IMR-90 (cell line): ENCODE data around the gene CHPF2. TPM values are rescaled to one million over a fixed set of nuclear protein-coding genes. Genes with fewer than 3 reads are reported as not detected.

Experiments used
- ATAC-seq: fragments of 200-7000 bp; cut with Tn5 transposase; 2 replicates; pipeline ENCODE4 v1.9.1; 2020; ENCODE audit warnings: low read depth, mild to moderate bottlenecking, moderate library complexity
- BruUV-seq: library from RNA; stranded (reverse); fragments of 400-500 nt; replicated peaks from 2 replicates; lab custom pipeline; 2021; lab: Mats Ljungman, UMichigan
- CTCF ChIA-PET: fragments of 300-600 bp; formaldehyde crosslinking; extraction: SDS; loops from one replicate; lab custom pipeline; 2021; ENCODE audit warnings: antibody characterized with exemption; lab: Yijun Ruan, JAX
- POLR2A ChIA-PET: fragments of 300-600 bp; sonication (Branson Sonifier 250); formaldehyde crosslinking; loops from one replicate; lab custom pipeline; 2022; ENCODE audit warnings: antibody characterized with exemption; ENCODE audit not compliant: unreplicated experiment; lab: Charles Lee
- DNase-seq: peaks from one replicate; pipeline ENCODE4 v3.0.0; 2013
- H2AFZ ChIP-seq: replicated peaks from 2 replicates; pipeline ENCODE3; 2013; ENCODE audit warnings: low read length, mild to moderate bottlenecking; ENCODE audit not compliant: poor library complexity
- H2AK5ac ChIP-seq: 2 replicates; pipeline ENCODE4 v1.6.1; 2013; ENCODE audit warnings: low read depth, low read length, inconsistent platforms
- H2AK9ac ChIP-seq: replicated peaks from 2 replicates; pipeline ENCODE3; 2013; ENCODE audit warnings: mild to moderate bottlenecking, low read depth, low read length, moderate library complexity; ENCODE audit not compliant: poor library complexity
- H2BK120ac ChIP-seq: 2 replicates; pipeline ENCODE4 v1.6.1; 2013; ENCODE audit warnings: low read depth, low read length, inconsistent platforms
- H2BK15ac ChIP-seq: 3 replicates; pipeline ENCODE4 v1.6.1; 2013; ENCODE audit warnings: low read depth, low read length, inconsistent platforms
- H2BK20ac ChIP-seq: 2 replicates; pipeline ENCODE4 v1.6.1; 2013; ENCODE audit warnings: low read depth, mild to moderate bottlenecking, inconsistent platforms, low read length, moderate library complexity
- H2BK5ac ChIP-seq: 2 replicates; pipeline ENCODE4 v1.6.1; 2013; ENCODE audit warnings: mild to moderate bottlenecking, low read depth, low read length, inconsistent platforms; ENCODE audit not compliant: poor library complexity, severe bottlenecking
- H3K14ac ChIP-seq: replicated peaks from 2 replicates; pipeline ENCODE4 v1.6.1; 2013; ENCODE audit warnings: low read depth, low read length, inconsistent platforms
- H3K18ac ChIP-seq: 2 replicates; pipeline ENCODE4 v1.6.1; 2013; ENCODE audit warnings: low read depth, low read length, control low read depth
- H3K23ac ChIP-seq: 2 replicates; pipeline ENCODE4 v1.6.1; 2013; ENCODE audit warnings: low read depth, low read length, inconsistent platforms
- H3K27ac ChIP-seq: 2 replicates; pipeline ENCODE4 v1.5.1; 2013; ENCODE audit warnings: mild to moderate bottlenecking, control low read depth, low read length; ENCODE audit not compliant: insufficient read depth
- H3K27me3 ChIP-seq: 2 replicates; pipeline ENCODE4 v1.6.1; 2013; ENCODE audit warnings: low read length; ENCODE audit not compliant: control insufficient read depth, insufficient read depth
- H3K36me3 ChIP-seq: 2 replicates; pipeline ENCODE4 v1.6.1; 2013; ENCODE audit warnings: low read length, mixed read lengths; ENCODE audit not compliant: control insufficient read depth, insufficient read depth
- H3K4ac ChIP-seq: 2 replicates; pipeline ENCODE4 v1.6.1; 2013; ENCODE audit warnings: low read depth, low read length, inconsistent platforms
- H3K4me1 ChIP-seq: 2 replicates; pipeline ENCODE4 v1.6.1; 2013; ENCODE audit warnings: low read length, mixed read lengths; ENCODE audit not compliant: control insufficient read depth, insufficient read depth
- H3K4me2 ChIP-seq: 2 replicates; pipeline ENCODE4 v1.6.1; 2013; ENCODE audit warnings: low read depth, mild to moderate bottlenecking, control low read depth, low read length, moderate library complexity
- H3K4me3 ChIP-seq: 2 replicates; pipeline ENCODE4 v1.5.1; 2013; ENCODE audit warnings: low read depth, mild to moderate bottlenecking, control low read depth, low read length, moderate library complexity; ENCODE audit not compliant: insufficient read depth
- H3K56ac ChIP-seq: 2 replicates; pipeline ENCODE4 v1.6.1; 2013; ENCODE audit warnings: low read length, inconsistent platforms; ENCODE audit not compliant: insufficient read depth; ENCODE audit errors: extremely low read depth
- H3K79me1 ChIP-seq, 2 experiments: 2 replicates each; pipeline ENCODE4 v1.6.1; 2013; ENCODE audit warnings: low read length in 2 of 2, inconsistent platforms in 1 of 2, low read depth in 1 of 2
- H3K9ac ChIP-seq: 2 replicates; pipeline ENCODE4 v1.6.1; 2013; ENCODE audit warnings: low read depth, low read length, control low read depth
- H3K9me1 ChIP-seq: 2 replicates; pipeline ENCODE4 v1.6.1; 2013; ENCODE audit warnings: low read length, inconsistent platforms; ENCODE audit not compliant: insufficient read depth
- H3K9me3 ChIP-seq: 2 replicates; pipeline ENCODE4 v1.6.1; 2013; ENCODE audit warnings: low read length; ENCODE audit not compliant: control insufficient read depth, insufficient read depth
- H4K20me1 ChIP-seq: 2 replicates; pipeline ENCODE4 v1.6.1; 2013; ENCODE audit warnings: low read length, inconsistent platforms; ENCODE audit not compliant: insufficient read depth
- H4K5ac ChIP-seq: 2 replicates; pipeline ENCODE4 v1.6.1; 2013; ENCODE audit warnings: mild to moderate bottlenecking, low read depth, low read length, control low read depth
- H4K8ac ChIP-seq, 2 experiments: 2 replicates each; pipeline ENCODE4 v1.6.1; 2013; ENCODE audit warnings: low read depth in 2 of 2, low read length in 2 of 2, control low read depth in 1 of 2, inconsistent platforms in 1 of 2
- H4K91ac ChIP-seq: 2 replicates; pipeline ENCODE4 v1.6.1; 2013; ENCODE audit warnings: low read depth, low read length, inconsistent platforms; ENCODE audit not compliant: insufficient read depth
- BHLHE40 ChIP-seq: fragments of 150-350 bp; IDR thresholded peaks from 2 replicates; pipeline ENCODE4 v1.6.1; 2016; ENCODE audit warnings: mild to moderate bottlenecking, low read depth, low read length
- CEBPB ChIP-seq: IDR thresholded peaks from 2 replicates; pipeline ENCODE4 v1.6.1; 2012; ENCODE audit warnings: low read depth, low read length, improper control_type of control experiment
- CHD1 ChIP-seq: IDR thresholded peaks from 2 replicates; pipeline ENCODE4 v1.6.1; 2012; ENCODE audit warnings: low read depth, low read length, improper control_type of control experiment
- FOS ChIP-seq: fragments of 150-350 bp; IDR thresholded peaks from 2 replicates; pipeline ENCODE4 v1.6.1; 2016; ENCODE audit warnings: low read depth, low read length
- MAFK ChIP-seq: IDR thresholded peaks from 2 replicates; pipeline ENCODE4 v1.6.1; 2012; ENCODE audit warnings: low read depth, low read length, improper control_type of control experiment
- MAZ ChIP-seq: IDR thresholded peaks from 2 replicates; pipeline ENCODE4 v1.6.1; 2012; ENCODE audit warnings: low read depth, mild to moderate bottlenecking, low read length, improper control_type of control experiment, moderate library complexity, borderline replicate concordance
- MXI1 ChIP-seq: IDR thresholded peaks from 2 replicates; pipeline ENCODE4 v1.6.1; 2012; ENCODE audit warnings: low read depth, mild to moderate bottlenecking, low read length, moderate library complexity, borderline replicate concordance
- NFE2L2 ChIP-seq: fragments of 150-350 bp; IDR thresholded peaks from 2 replicates; pipeline ENCODE4 v1.6.1; 2016; ENCODE audit warnings: low read depth, mild to moderate bottlenecking, low read length
- POLR2A ChIP-seq: IDR thresholded peaks from 2 replicates; pipeline ENCODE4 v1.6.1; 2012; ENCODE audit warnings: mild to moderate bottlenecking, low read depth, low read length
- RAD21 ChIP-seq: IDR thresholded peaks from 2 replicates; pipeline ENCODE4 v1.6.1; 2012; ENCODE audit warnings: low read length, improper control_type of control experiment
- RCOR1 ChIP-seq: IDR thresholded peaks from 2 replicates; pipeline ENCODE4 v1.6.1; 2012; ENCODE audit warnings: mild to moderate bottlenecking, low read length, improper control_type of control experiment; ENCODE audit not compliant: insufficient replicate concordance
- RFX5 ChIP-seq: IDR thresholded peaks from 2 replicates; pipeline ENCODE4 v1.8.0; 2012; ENCODE audit warnings: low read depth, mild to moderate bottlenecking, low read length, moderate library complexity
- SMC3 ChIP-seq: fragments of 150-350 bp; IDR thresholded peaks from 2 replicates; pipeline ENCODE4 v1.6.1; 2016; ENCODE audit warnings: low read depth, mild to moderate bottlenecking, antibody characterized with exemption, low read length, moderate library complexity
- USF2 ChIP-seq: fragments of 150-350 bp; IDR thresholded peaks from 2 replicates; pipeline ENCODE4 v1.6.1; 2017; ENCODE audit warnings: mild to moderate bottlenecking, antibody characterized with exemption, low read length, low read depth
- WGBS, 2 experiments: methylation state at CpG; one replicate each; pipeline versions ENCODE4 v1.1.5 to v1.1.7; 2013; ENCODE audit warnings: missing lambda C conversion rate in 2 of 2; ENCODE audit not compliant: insufficient read length in 1 of 2; ENCODE audit errors: extremely low coverage in 2 of 2; 5-methylcytosine and 5-hydroxymethylcytosine counted together
- dilution Hi-C: fragments of 300-500 bp; cut with HindIII; formaldehyde crosslinking; loops from one replicate; pipeline ENCODE4 v1.14.3; 2018; ENCODE audit warnings: low sequenced_read_pairs; ENCODE audit not compliant: unreplicated experiment
- in situ Hi-C: fragments of 300-500 bp; cut with MboI; formaldehyde crosslinking; loops from 3 replicates; pipeline ENCODE4 v1.14.3; 2019; ENCODE audit warnings: low sequenced_read_pairs, inconsistent platforms, mixed read lengths
- intact Hi-C: fragments of 100-400 bp; cut with micrococcal nuclease; formaldehyde crosslinking; loops from 2 replicates; pipeline ENCODE4 v1.10.0; 2022
- polyA plus RNA-seq, 3 experiments: library from polyadenylated mRNA; depleted of rRNA; stranded (reverse); fragments of >200 nt; gene quantifications; 2 replicates each; pipeline ENCODE4 v1.2.3, GENCODE V29; 2012; ENCODE audit warnings: low replicate concordance in 1 of 3
- total RNA-seq: library from RNA; depleted of rRNA; stranded (reverse); fragments of >200 nt; gene quantifications from 2 replicates; pipeline ENCODE4 v1.2.3, GENCODE V29; 2012
- TF ChIP-seq, protein P1 (sequence below): conservative IDR thresholded peaks from 2 replicates; pipeline ENCODE4 v1.5.1; 2012; ENCODE audit warnings: mild to moderate bottlenecking, low read depth, low read length, improper control_type of control experiment
- TF ChIP-seq, protein P2 (sequence below): fragments of 150-350 bp; IDR thresholded peaks from 2 replicates; pipeline ENCODE4 v1.6.1; 2016; ENCODE audit warnings: low read depth, mild to moderate bottlenecking, low read length, moderate library complexity, borderline replicate concordance

CHPF2 gene
- total and polyA plus RNA-seq, 2 of the 4 experiments (the other 2 are of a cell fraction): 26.2 to 77.0 TPM

DNA sequence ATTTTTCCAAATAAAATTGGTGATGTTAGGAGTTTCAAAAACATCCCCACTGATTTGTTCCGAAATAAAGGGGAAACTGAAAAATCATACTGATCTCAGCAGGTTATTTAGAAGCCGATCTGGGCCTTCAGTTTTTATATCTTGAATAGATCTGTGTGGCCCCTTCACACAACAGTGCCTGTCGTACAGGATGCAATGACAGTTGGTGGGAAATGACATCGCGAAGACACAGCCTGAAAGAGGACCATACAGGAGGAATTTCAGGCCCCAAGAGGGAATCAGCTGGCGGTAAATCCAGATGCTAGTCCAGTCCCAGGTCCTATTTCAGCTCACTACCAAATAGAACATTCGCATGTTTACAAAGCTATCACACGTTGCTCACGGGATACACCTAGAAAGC is 25.0 kb upstream of the CHPF2 start:
- TF ChIP-seq CEBPB (no peak), SMC3 (no peak), RCOR1 (no peak), RAD21 (no peak), MAZ (no peak), RFX5 (no peak), USF2 (no peak), POLR2A (no peak), MXI1 (no peak), NFE2L2 (no peak), BHLHE40 (no peak), CHD1 (no peak), MAFK (no peak), FOS (no peak)
- TF ChIP-seq, protein P1, sequence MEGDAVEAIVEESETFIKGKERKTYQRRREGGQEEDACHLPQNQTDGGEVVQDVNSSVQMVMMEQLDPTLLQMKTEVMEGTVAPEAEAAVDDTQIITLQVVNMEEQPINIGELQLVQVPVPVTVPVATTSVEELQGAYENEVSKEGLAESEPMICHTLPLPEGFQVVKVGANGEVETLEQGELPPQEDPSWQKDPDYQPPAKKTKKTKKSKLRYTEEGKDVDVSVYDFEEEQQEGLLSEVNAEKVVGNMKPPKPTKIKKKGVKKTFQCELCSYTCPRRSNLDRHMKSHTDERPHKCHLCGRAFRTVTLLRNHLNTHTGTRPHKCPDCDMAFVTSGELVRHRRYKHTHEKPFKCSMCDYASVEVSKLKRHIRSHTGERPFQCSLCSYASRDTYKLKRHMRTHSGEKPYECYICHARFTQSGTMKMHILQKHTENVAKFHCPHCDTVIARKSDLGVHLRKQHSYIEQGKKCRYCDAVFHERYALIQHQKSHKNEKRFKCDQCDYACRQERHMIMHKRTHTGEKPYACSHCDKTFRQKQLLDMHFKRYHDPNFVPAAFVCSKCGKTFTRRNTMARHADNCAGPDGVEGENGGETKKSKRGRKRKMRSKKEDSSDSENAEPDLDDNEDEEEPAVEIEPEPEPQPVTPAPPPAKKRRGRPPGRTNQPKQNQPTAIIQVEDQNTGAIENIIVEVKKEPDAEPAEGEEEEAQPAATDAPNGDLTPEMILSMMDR: no peak
- TF ChIP-seq, protein P2, sequence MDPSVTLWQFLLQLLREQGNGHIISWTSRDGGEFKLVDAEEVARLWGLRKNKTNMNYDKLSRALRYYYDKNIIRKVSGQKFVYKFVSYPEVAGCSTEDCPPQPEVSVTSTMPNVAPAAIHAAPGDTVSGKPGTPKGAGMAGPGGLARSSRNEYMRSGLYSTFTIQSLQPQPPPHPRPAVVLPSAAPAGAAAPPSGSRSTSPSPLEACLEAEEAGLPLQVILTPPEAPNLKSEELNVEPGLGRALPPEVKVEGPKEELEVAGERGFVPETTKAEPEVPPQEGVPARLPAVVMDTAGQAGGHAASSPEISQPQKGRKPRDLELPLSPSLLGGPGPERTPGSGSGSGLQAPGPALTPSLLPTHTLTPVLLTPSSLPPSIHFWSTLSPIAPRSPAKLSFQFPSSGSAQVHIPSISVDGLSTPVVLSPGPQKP: no peak
- Histone ChIP-seq H3K4me1 (no peaks in the 10 kb centered on the region), H3K4me3 (no peak overlapping the region), H2BK20ac (no peak overlapping the region), H3K9ac (no peak overlapping the region), H4K91ac (no peak overlapping the region), H2BK120ac (no peak overlapping the region), H3K14ac (no peak overlapping the region), H3K9me1 (no peaks in the 10 kb centered on the region; the same call in 1 of the 2 replicates), H2AK5ac (no peak overlapping the region), H3K4me2 (no peak overlapping the region), H3K27me3 (peaks cover 56% of the 10 kb centered on the region), H2BK5ac (no peak overlapping the region), H3K27ac (no peak overlapping the region), H2BK15ac (no peak overlapping the region), H4K20me1 (no peaks in the 10 kb centered on the region), H3K56ac (no peak overlapping the region), H2AFZ (no peak overlapping the region), H3K4ac (no peak overlapping the region), H4K8ac (no peak overlapping the region), H3K79me1 (no peaks in the 10 kb centered on the region), H3K9me3 (no peaks in the 10 kb centered on the region), H3K36me3 (peaks cover 2% of the 10 kb centered on the region), H3K18ac (no peak overlapping the region), H4K5ac (no peak overlapping the region), H2AK9ac (no peak overlapping the region), H3K23ac (no peak overlapping the region)
- no TSS peak for BruUV-seq
- POLR2A ChIA-PET: no interaction called here
- WGBS, 2 experiments: 56% methylated on average over 5 of the region's 9 CpGs; no CpG with 5 or more reads in 1 of the 2 experiments
- in situ Hi-C loops: no loop called here
- ATAC-seq (no peak), DNase-seq (no peak)
- dilution Hi-C loops: no loop called here
- CTCF ChIA-PET: no interaction called here
- intact Hi-C loops: no loop called here
